ENCODE results near the gene ANKRD36.
"Not testable (repeated sequence)": the region's sequence is repeated elsewhere in the genome, so short reads cannot be mapped to it uniquely, and the experiment has no call there.

The ANKRD36 gene

GRCh38 chr2:97113050-97113881 lies at the start of gene ANKRD36:
ANKRD36 (plus strand) TSS chr2:97113153; CDS start chr2:97113740, 587 bp downstream.
- DNase-seq, result not testable (repeated sequence)

- not testable (repeated sequence) for DNase-seq
These were observed 46.9 kb upstream of the ANKRD36 start for GRCh38 chr2:97066030-97066429.

GRCh38 chr2:97067279-97068004 lies 45.5 kb upstream of the ANKRD36 start:
- DNase-seq, result no peak

- DNase-seq, result no peak
These were observed 44.9 kb upstream of the ANKRD36 start for GRCh38 chr2:97068074-97068473.

GRCh38 chr2:97068722-97069121 lies 44.2 kb upstream of the ANKRD36 start:
- DNase-seq, result not testable (repeated sequence)

GRCh38 chr2:97070915-97071314 lies 42.0 kb upstream of the ANKRD36 start:
- DNase-seq, result not testable (repeated sequence)

GRCh38 chr2:97077213-97077612 lies 35.7 kb upstream of the ANKRD36 start:
- DNase-seq, result not testable (repeated sequence)

GRCh38 chr2:97080855-97081254 lies 32.1 kb upstream of the ANKRD36 start:
- not testable (repeated sequence) for DNase-seq

GRCh38 chr2:97082206-97082605 lies 30.7 kb upstream of the ANKRD36 start:
- DNase-seq, result not testable (repeated sequence)

- not testable (repeated sequence) for DNase-seq
These were observed 29.4 kb upstream of the ANKRD36 start for GRCh38 chr2:97083516-97083915.

GRCh38 chr2:97085093-97085492 lies 27.9 kb upstream of the ANKRD36 start:
- DNase-seq, result not testable (repeated sequence)

GRCh38 chr2:97088706-97089105 lies 24.2 kb upstream of the ANKRD36 start:
- DNase-seq, result not testable (repeated sequence)

- DNase-seq, result not testable (repeated sequence)
These were observed 20.0 kb upstream of the ANKRD36 start for GRCh38 chr2:97092946-97093345.

- not testable (repeated sequence) for DNase-seq
These were observed 18.8 kb upstream of the ANKRD36 start for GRCh38 chr2:97093983-97094771.

GRCh38 chr2:97094772-97095611 lies 18.0 kb upstream of the ANKRD36 start, which contains the start of gene FAHD2B:
FAHD2B (minus strand) TSS chr2:97094882; CDS start chr2:97091706, 3,176 bp downstream.
- peak; percentile 56 for DNase-seq

- DNase-seq, result no peak
These were observed 17.3 kb upstream of the ANKRD36 start for GRCh38 chr2:97095661-97096060.

- not testable (repeated sequence) for DNase-seq
These were observed 14.1 kb upstream of the ANKRD36 start for GRCh38 chr2:97098786-97099372.

- DNase-seq, result not testable (repeated sequence)
These were observed 6.1 kb upstream of the ANKRD36 start for GRCh38 chr2:97106878-97107277.

GRCh38 chr2:97111246-97111645 lies 1.7 kb upstream of the ANKRD36 start:
- DNase-seq, result not testable (repeated sequence)

- not testable (repeated sequence) for DNase-seq
These were observed 468 bp upstream of the ANKRD36 start for GRCh38 chr2:97112320-97113049.

GRCh38 chr2:97113882-97114255 lies 916 bp downstream of the ANKRD36 start:
- DNase-seq, result not testable (repeated sequence)
